Inflammatory macrophage treated with lipopolysaccharide for 1 hour (primary cell): Measurements from ENCODE around the gene ORMDL2.
"Not testable (repeated sequence)": the region's sequence is repeated elsewhere in the genome, so short reads cannot be mapped to it uniquely, and the experiment has no call there.

Source experiments
- DNase-seq, 2 donors: peaks; one replicate each; pipeline ENCODE4 v3.0.0-alpha.2; 2020 to 2022

The ORMDL2 gene

GRCh38 chr12:55861871-55862270, 44.0 kb downstream of the ORMDL2 start:
- DNase-seq: no peak

GRCh38 chr12:55862286-55862685, 44.4 kb downstream of the ORMDL2 start:
- no peak for DNase-seq

- DNase-seq: not testable (repeated sequence)
These were observed 45.1 kb downstream of the ORMDL2 start for GRCh38 chr12:55862931-55863330.

GRCh38 chr12:55865327-55865726, 47.5 kb downstream of the ORMDL2 start:
- DNase-seq: no peak

DNA sequence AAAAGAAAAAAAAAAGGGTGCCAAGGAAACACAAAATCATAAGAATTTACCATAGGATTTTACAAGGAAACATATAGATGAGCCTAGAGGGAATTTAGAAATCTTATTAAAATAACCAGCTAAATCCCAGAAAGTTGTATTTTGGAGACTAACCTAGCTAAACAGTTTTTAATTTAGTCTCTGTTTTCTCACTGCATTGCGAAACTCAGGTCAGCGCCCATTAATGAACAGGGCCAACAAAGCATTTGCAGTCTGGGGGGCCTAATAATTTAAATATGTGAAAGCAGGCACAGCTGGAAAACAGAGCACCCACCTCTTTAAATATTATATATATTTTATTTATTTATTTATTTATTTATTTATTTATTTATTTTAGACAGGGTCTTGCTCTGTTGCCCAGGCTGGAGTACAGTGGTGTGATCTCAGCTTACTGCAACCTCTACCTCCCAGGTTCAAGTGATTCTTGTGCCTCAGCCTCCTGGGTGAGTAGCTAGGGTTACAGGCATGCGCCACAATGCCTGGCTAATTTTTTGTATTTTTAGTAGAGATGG, 48.7 kb downstream of the ORMDL2 start:
- DNase-seq: not testable (repeated sequence)
